ENCODE data around the gene DIS3L2. TPM values are rescaled to one million over a fixed set of nuclear protein-coding genes. Genes with fewer than 3 reads are reported as not detected.

DIS3L2 gene, protein sequence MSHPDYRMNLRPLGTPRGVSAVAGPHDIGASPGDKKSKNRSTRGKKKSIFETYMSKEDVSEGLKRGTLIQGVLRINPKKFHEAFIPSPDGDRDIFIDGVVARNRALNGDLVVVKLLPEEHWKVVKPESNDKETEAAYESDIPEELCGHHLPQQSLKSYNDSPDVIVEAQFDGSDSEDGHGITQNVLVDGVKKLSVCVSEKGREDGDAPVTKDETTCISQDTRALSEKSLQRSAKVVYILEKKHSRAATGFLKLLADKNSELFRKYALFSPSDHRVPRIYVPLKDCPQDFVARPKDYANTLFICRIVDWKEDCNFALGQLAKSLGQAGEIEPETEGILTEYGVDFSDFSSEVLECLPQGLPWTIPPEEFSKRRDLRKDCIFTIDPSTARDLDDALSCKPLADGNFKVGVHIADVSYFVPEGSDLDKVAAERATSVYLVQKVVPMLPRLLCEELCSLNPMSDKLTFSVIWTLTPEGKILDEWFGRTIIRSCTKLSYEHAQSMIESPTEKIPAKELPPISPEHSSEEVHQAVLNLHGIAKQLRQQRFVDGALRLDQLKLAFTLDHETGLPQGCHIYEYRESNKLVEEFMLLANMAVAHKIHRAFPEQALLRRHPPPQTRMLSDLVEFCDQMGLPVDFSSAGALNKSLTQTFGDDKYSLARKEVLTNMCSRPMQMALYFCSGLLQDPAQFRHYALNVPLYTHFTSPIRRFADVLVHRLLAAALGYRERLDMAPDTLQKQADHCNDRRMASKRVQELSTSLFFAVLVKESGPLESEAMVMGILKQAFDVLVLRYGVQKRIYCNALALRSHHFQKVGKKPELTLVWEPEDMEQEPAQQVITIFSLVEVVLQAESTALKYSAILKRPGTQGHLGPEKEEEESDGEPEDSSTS
- 10 to 100 TPM; 28.6 to 29.5 TPM for total RNA-seq
- polyA plus RNA-seq: 16.4 TPM

DNA sequence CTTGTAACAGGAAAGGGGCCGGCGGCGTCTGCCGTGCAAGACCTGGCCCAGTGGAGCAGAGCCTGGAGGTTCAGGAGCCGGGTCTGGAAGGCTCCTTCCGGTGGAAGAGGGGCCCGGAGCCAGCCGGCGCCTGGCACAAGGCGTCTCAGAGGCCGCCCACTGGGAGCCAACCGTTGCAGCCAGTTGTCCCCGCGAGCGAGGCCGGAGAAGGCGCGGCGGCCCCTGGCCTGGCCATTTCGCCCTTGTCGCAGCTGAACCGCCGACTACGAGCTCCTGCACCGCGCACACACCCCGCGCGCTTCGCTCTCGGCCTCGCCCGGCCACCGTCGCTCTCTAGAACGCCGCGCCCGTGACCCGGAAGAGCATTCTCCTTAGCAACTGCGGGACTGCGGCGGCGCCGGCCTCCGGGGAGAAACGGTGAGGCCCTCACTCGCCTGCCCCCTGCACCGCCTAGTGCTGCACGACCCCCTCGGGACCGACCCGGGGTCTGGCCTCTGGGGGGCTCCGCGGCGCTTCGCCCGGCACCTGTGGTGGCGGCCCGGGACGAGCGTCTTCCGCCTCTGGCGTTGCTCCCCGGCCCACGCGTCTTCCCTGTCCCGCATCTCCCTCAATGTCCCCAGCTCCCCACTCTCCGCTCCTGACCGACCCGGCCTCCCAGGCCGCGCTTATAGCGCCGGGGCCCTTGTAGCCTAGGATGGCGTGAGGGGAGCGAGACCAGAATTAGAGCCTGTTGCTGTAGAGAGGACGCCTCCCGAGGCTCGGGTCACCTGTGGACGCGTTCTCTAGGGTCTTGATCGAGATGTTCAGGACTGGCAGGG is at the start of gene DIS3L2:
Gene DIS3L2 (plus strand): TSS at position 365 of the 818 bp plus-strand sequence. CDS start 53,215 bp downstream, outside the sequence.
- ChIA-PET POLR2A (interaction anchor here (1.0 kb wide), 1 partner anchor 354 kb away, joined by 3 read pairs; no protein-coding TSS in a partner anchor), CTCF (no interaction called here)
- H3K27ac Mint-ChIP-seq: peak within 1 kb of the TSS; percentile 40 to 96 (median 91)
- peaks cover 38 to 52% (median 43%) of the 10 kb centered on the region in 3 donors for H3K4me1 Mint-ChIP-seq
- Histone ChIP-seq H3K4me1 (ENCODE audit: insufficient read depth, low read length) (peaks cover 18% of the 10 kb centered on the region), H3K4me3 (ENCODE audit: low read length) (peak within 1 kb of the TSS; percentile 87), H3K36me3 (ENCODE audit: insufficient read depth, low read length) (no peaks in the 10 kb centered on the region), H3K27me3 (ENCODE audit: insufficient read depth, low read length, poor library complexity, severe bottlenecking) (no peaks in the 10 kb centered on the region), H3K27ac (ENCODE audit: low read depth, low read length) (peak within 1 kb of the TSS; percentile 76), H3K9me3 (ENCODE audit: low read length) (no peaks in the 10 kb centered on the region)
- H3K9me3 Mint-ChIP-seq: peaks cover 0 to under 1% (median 0%) of the 10 kb centered on the region in 5 donors
- peaks cover 0 to 7% (median 3%) of the 10 kb centered on the region in 3 donors for H3K36me3 Mint-ChIP-seq
- peak; percentile 55 to 85 (median 77) for DNase-seq
- peaks cover 0 to 1% of the 10 kb centered on the region in 2 donors for H3K27me3 Mint-ChIP-seq
- peak within 1 kb of the TSS; percentile 86 to 98 (median 95) for H3K4me3 Mint-ChIP-seq

DNA sequence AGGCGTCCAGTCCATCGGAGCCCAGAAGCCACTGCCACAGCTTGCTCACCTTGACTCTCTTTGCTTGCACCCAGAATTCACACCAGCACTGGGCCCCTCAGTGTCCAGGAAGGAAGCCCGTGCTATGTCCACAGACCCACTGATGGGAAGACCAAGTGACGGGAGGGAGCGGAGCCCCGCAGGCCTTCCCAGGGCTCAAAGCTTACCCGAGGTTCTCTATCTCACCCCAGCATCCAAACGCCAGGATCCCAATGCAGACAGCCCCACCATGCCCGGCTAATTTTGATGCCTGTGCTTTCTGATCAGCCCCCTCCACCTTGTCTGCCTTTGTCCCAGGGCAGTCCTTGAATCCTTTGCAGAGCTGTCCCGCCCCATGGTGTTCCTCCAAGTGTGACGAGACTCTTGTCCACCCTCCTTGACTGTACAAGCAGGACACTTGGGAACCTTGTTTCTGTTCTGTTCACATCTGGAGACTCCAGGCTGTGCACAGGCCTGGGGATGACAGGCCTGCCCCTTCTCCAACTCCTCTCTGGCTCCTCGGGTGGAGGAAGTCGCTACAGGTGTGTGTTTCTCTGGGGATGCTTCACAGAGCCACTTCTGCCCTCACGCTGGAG is 47.3 kb upstream of the DIS3L2 start:
- Mint-ChIP-seq H3K4me1 (peaks cover 0 to 4% (median 0%) of the 10 kb centered on the region in 3 donors), H3K4me3 (no peak overlapping the region), H3K36me3 (no peaks in the 10 kb centered on the region), H3K27me3 (peaks cover 3 to 15% of the 10 kb centered on the region in 2 donors), H3K9me3 (no peaks in the 10 kb centered on the region), H3K27ac (no peak overlapping the region)
- Histone ChIP-seq H3K27me3 (ENCODE audit: insufficient read depth, low read length, poor library complexity, severe bottlenecking) (no peaks in the 10 kb centered on the region), H3K36me3 (ENCODE audit: insufficient read depth, low read length) (no peaks in the 10 kb centered on the region), H3K4me3 (ENCODE audit: low read length) (no peak overlapping the region), H3K9me3 (ENCODE audit: low read length) (no peaks in the 10 kb centered on the region), H3K4me1 (ENCODE audit: insufficient read depth, low read length) (no peaks in the 10 kb centered on the region), H3K27ac (ENCODE audit: low read depth, low read length) (no peak overlapping the region)
- ChIA-PET CTCF (interaction anchor here (1.6 kb wide), 1 partner anchor 10 kb away, joined by 5 read pairs; no protein-coding TSS in a partner anchor), POLR2A (no interaction called here)
- no peak for DNase-seq

DNA sequence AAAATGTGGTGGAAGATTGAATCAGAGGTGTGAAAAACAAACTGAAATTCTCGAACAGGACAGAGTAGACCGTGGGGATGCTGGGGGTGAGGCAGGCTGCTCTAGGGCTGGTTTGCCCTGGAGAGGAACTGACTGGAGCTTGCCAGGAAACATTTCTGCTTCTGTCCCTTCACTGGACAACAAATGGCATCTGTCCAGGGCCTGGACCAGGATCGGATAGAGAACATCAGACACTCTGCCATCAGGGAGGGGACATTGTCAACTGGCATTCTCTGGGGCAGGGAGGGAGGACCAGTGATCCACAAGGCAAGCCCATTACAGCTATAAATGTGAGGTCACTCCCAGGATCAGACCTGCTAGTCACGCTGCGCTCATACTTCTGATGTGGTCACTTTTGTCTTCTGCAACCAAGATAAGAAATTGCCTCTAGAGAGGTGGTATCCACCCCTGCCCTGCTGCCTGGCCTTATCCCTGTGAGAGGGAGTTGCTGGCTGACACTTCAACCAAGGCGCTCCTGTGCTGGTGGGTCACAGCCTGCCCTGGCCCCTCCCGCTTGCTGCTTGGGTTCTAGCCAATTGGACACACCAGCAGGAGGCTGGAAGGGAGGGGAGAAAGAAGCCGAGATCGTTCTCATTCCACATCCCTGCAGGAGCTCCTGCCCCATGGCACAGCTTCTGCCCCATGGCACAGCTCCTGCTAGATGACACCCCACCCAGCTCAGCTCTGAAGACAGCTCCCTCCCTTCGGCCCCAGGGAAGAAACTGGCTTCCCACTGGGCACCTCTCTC is 44.0 kb upstream of the DIS3L2 start:
- Mint-ChIP-seq H3K9me3 (no peaks in the 10 kb centered on the region), H3K4me1 (no peaks in the 10 kb centered on the region), H3K27me3 (peaks cover 7 to 19% of the 10 kb centered on the region in 2 donors), H3K4me3 (no peak overlapping the region), H3K36me3 (no peaks in the 10 kb centered on the region), H3K27ac (no peak overlapping the region)
- Histone ChIP-seq H3K27me3 (ENCODE audit: insufficient read depth, low read length, poor library complexity, severe bottlenecking) (no peaks in the 10 kb centered on the region), H3K27ac (ENCODE audit: low read depth, low read length) (no peak overlapping the region), H3K9me3 (ENCODE audit: low read length) (no peaks in the 10 kb centered on the region), H3K4me1 (ENCODE audit: insufficient read depth, low read length) (no peaks in the 10 kb centered on the region), H3K4me3 (ENCODE audit: low read length) (no peak overlapping the region), H3K36me3 (ENCODE audit: insufficient read depth, low read length) (no peaks in the 10 kb centered on the region)
- ChIA-PET POLR2A (no interaction called here), CTCF (no interaction called here)
- no peak for DNase-seq

DNA sequence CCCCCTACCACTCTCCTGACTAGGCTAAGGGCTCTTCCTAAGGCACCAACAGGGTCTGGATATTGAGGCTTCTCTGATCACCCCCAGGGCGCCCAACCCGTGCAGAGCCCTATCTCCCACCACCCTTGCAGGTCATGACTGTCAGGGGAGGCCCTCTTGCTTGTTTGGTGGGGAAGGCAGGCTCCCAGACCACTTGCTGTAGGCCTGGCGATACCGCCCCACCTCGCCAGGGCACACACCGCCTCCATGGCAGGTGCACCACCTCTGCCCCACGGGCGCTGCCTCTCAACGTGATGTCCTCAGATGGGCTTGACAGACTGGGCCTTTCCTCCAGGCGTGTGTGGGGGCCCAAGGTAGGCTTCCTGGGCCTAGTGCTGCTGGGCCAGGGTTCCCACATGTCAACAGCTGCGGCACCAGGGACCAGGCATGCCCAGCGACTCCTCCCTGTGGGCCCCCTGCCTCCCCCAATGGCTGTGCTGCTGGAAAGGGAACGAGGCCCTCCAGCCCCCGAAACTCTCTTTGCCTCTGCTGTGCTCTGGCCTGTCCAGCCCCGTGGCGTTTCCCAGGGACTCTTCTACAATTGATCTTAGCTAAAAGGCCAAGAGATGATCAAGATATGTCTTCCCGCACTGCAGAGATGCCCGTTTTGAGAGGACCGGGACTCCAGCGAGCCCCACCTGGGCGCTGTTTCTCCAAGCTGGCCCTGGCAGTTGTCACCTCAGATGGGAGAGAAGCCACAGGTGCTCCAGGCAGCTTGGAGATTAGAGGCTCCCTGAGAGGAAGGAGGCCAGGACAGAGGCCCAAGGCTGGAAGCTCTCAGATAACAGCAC is 42.8 kb upstream of the DIS3L2 start:
- Mint-ChIP-seq H3K36me3 (no peaks in the 10 kb centered on the region), H3K27ac (no peak overlapping the region), H3K27me3 (peaks cover 14 to 25% of the 10 kb centered on the region in 2 donors), H3K9me3 (no peaks in the 10 kb centered on the region), H3K4me3 (no peak overlapping the region), H3K4me1 (no peaks in the 10 kb centered on the region)
- Histone ChIP-seq H3K27me3 (ENCODE audit: insufficient read depth, low read length, poor library complexity, severe bottlenecking) (peaks cover 3% of the 10 kb centered on the region), H3K36me3 (ENCODE audit: insufficient read depth, low read length) (no peaks in the 10 kb centered on the region), H3K9me3 (ENCODE audit: low read length) (no peaks in the 10 kb centered on the region), H3K27ac (ENCODE audit: low read depth, low read length) (no peak overlapping the region), H3K4me3 (ENCODE audit: low read length) (no peak overlapping the region), H3K4me1 (ENCODE audit: insufficient read depth, low read length) (no peaks in the 10 kb centered on the region)
- DNase-seq: no peak
- ChIA-PET POLR2A (no interaction called here), CTCF (no interaction called here)

DNA sequence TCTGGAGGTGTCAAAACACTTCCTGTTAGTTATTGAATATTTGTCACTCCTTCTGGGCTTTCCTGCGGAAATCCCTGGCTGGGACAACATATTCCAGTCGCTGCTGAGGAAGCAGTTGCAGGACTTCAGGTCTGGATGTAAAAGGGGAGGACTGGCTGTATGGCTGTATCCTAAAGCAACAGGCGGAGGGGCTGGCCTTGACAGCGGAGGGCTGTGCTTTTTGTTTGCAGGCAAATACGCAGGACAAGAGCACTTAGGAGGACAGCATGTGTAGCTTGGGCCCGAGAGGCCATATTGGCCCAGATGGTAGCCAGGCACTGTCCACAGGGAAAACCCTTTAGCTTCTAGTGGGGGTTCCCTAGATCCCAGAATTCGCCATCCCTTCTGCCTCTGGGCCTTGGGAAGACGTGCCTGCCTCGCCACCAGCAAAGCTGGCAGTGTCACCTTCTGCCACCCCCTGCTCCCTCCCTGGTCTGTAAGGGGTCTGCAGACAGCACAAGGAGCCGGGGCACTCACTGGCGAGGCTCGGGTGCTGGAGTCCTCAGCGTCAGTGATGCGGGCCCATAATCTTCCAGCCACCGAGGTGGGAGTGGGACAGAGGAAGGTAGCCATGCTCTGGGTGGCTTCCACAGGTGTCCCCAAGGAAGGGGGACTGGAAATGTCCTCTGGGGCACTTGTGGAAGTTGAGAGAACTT is 42.0 kb upstream of the DIS3L2 start:
- Mint-ChIP-seq H3K27ac (no peak overlapping the region), H3K4me3 (no peak overlapping the region), H3K9me3 (no peaks in the 10 kb centered on the region), H3K27me3 (peaks cover 18 to 29% of the 10 kb centered on the region in 2 donors), H3K4me1 (peaks cover 0 to 4% (median 3%) of the 10 kb centered on the region in 3 donors), H3K36me3 (no peaks in the 10 kb centered on the region)
- Histone ChIP-seq H3K9me3 (ENCODE audit: low read length) (no peaks in the 10 kb centered on the region), H3K27me3 (ENCODE audit: insufficient read depth, low read length, poor library complexity, severe bottlenecking) (peaks cover 6% of the 10 kb centered on the region), H3K27ac (ENCODE audit: low read depth, low read length) (no peak overlapping the region), H3K4me1 (ENCODE audit: insufficient read depth, low read length) (no peaks in the 10 kb centered on the region), H3K4me3 (ENCODE audit: low read length) (no peak overlapping the region), H3K36me3 (ENCODE audit: insufficient read depth, low read length) (no peaks in the 10 kb centered on the region)
- POLR2A ChIA-PET: no interaction called here
- CTCF ChIA-PET: no interaction called here
- no peak for DNase-seq

DNA sequence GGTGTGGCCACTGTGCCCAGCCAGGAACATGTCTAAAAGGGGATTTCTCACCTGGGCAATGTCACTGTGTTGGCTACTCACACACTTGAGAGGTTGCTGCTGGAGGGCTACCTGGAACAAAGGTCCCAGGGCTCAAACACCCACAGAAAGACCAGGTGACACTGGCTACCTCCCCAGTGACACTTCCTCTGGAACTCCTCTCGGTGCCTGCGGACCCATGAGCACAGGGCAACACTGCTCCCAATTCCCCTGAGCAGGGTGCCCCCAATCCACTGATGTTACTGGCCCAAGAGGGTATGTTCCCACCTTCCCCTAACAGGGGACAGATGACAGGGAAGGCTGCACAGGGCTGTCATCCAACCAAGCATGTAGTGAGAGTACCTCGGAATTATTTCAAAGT is 41.1 kb upstream of the DIS3L2 start:
- peaks cover 13% of the 10 kb centered on the region for H3K27me3 ChIP-seq (ENCODE audit: insufficient read depth, low read length, poor library complexity, severe bottlenecking)
- peaks cover 0 to 8% (median 3%) of the 10 kb centered on the region in 3 donors for H3K4me1 Mint-ChIP-seq
- H3K9me3 ChIP-seq (ENCODE audit: low read length): no peaks in the 10 kb centered on the region
- no peak overlapping the region for H3K27ac ChIP-seq (ENCODE audit: low read depth, low read length)
- H3K36me3 Mint-ChIP-seq: no peaks in the 10 kb centered on the region
- no peak overlapping the region for H3K4me3 Mint-ChIP-seq
- no peak overlapping the region for H3K4me3 ChIP-seq (ENCODE audit: low read length)
- no peaks in the 10 kb centered on the region for H3K9me3 Mint-ChIP-seq
- H3K27ac Mint-ChIP-seq: no peak overlapping the region
- H3K36me3 ChIP-seq (ENCODE audit: insufficient read depth, low read length): no peaks in the 10 kb centered on the region
- H3K4me1 ChIP-seq (ENCODE audit: insufficient read depth, low read length): peaks cover 5% of the 10 kb centered on the region
- ChIA-PET POLR2A (no interaction called here), CTCF (no interaction called here)
- no peak for DNase-seq
- peaks cover 18 to 34% of the 10 kb centered on the region in 2 donors for H3K27me3 Mint-ChIP-seq

Data from CD8-positive, alpha-beta memory T cell (primary cell).